Measurements from ENCODE around the gene PITHD1. TPM values are rescaled to one million over a fixed set of nuclear protein-coding genes. Genes with fewer than 3 reads are reported as not detected.
"Not testable (repeated sequence)": the region's sequence is repeated elsewhere in the genome, so short reads cannot be mapped to it uniquely, and the experiment has no call there.

The PITHD1 gene
- total RNA-seq, 4 donors from 2014 or later: 64.2 to 105 (median 68.0) TPM

DNA sequence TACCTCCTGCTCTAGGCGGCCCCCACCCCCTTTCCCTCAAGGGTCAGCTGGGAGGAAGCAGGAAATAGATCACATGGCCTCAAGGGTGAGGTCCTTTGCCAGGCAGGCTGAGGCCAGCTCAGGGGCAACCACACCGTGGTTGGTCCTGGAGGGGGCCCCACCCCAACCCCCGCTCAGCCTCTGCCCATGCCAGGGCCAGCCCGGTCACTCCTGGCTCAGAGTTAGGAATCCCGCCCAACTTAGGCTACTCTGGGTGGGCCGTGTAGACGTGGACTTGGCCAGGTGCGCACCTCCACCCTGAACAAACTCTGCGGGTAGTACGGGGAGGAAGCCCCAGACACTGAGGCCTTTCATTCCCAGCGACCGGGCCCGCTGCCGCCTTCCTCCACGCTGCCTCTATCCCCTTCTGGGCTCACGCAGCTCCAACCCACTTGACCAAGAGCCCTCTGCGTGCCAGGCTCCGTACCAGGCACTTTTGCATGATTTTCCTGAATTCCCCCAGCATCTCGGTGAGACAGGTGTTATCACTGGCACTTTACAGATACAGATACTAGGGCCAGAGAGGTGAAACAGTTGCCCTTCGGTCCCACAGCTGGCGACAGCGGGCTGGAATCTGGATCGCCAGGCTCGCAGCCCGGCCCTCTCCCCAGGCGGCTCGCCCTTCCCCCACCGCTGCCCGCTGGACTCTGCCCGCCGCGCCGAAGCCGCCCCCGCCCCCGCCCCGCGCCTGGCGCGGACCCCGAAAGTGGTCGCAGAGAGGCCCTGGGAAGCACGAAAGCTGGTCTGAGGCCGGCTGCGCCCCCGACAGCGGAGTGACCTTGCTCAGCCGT, 21.6 kb downstream of the PITHD1 start:
- Histone ChIP-seq H3K27ac (peak overlapping the region; percentile 64 to 97 (median 95)), H3K27me3 (no peaks in the 10 kb centered on the region), H3K9me3 (no peaks in the 10 kb centered on the region), H3K36me3 (peaks cover 0 to 57% (median 0%) of the 10 kb centered on the region in 3 donors), H3K4me3 (peak overlapping the region; percentile 55 to 98 (median 86)), H3K4me1 (peaks cover 0 to 31% (median 18%) of the 10 kb centered on the region in 4 donors)
- WGBS, 2 donors: 1 to 7% methylated on average over 16 to 26 of the region's 48 CpGs
- no peak for DNase-seq (ENCODE audit: low spot score in 2 of 2)
- TF ChIP-seq POLR2A (IDR thresholded peaks at IDR 0.05) (peak in 1 of 2 donors; percentile 18), EP300 (IDR thresholded peaks at IDR 0.05) (peak in 1 of 2 donors; percentile 58)
- TF ChIP-seq, protein P1, sequence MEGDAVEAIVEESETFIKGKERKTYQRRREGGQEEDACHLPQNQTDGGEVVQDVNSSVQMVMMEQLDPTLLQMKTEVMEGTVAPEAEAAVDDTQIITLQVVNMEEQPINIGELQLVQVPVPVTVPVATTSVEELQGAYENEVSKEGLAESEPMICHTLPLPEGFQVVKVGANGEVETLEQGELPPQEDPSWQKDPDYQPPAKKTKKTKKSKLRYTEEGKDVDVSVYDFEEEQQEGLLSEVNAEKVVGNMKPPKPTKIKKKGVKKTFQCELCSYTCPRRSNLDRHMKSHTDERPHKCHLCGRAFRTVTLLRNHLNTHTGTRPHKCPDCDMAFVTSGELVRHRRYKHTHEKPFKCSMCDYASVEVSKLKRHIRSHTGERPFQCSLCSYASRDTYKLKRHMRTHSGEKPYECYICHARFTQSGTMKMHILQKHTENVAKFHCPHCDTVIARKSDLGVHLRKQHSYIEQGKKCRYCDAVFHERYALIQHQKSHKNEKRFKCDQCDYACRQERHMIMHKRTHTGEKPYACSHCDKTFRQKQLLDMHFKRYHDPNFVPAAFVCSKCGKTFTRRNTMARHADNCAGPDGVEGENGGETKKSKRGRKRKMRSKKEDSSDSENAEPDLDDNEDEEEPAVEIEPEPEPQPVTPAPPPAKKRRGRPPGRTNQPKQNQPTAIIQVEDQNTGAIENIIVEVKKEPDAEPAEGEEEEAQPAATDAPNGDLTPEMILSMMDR (IDR thresholded peaks at IDR 0.05): no peak

GRCh38 chr1:23800400-23801337, 22.5 kb downstream of the PITHD1 start, which contains the start of gene GALE:
Gene GALE (minus strand): TSS chr1:23800754. CDS start chr1:23799007, 1,747 bp downstream.
- TF ChIP-seq POLR2A (IDR thresholded peaks at IDR 0.05) (peak; percentile 48 to 63), EP300 (IDR thresholded peaks at IDR 0.05) (peak; percentile 89 to 96)
- TF ChIP-seq, protein P1 (IDR thresholded peaks at IDR 0.05): peak in 1 of 5 experiments; percentile 69
- Histone ChIP-seq H3K9me3 (no peaks in the 10 kb centered on the region), H3K4me3 (peak within 1 kb of the TSS; percentile 55 to 98 (median 86)), H3K4me1 (peaks cover 0 to 29% (median 18%) of the 10 kb centered on the region in 4 donors), H3K27ac (peak within 1 kb of the TSS; percentile 64 to 97 (median 95)), H3K27me3 (no peaks in the 10 kb centered on the region), H3K36me3 (peaks cover 0 to 51% (median 0%) of the 10 kb centered on the region in 3 donors)
- DNase-seq (ENCODE audit: low spot score in 2 of 2): peak; percentile 96
- WGBS, 2 donors: 0 to 2% methylated on average over 13 to 49 of the region's 82 CpGs

DNA sequence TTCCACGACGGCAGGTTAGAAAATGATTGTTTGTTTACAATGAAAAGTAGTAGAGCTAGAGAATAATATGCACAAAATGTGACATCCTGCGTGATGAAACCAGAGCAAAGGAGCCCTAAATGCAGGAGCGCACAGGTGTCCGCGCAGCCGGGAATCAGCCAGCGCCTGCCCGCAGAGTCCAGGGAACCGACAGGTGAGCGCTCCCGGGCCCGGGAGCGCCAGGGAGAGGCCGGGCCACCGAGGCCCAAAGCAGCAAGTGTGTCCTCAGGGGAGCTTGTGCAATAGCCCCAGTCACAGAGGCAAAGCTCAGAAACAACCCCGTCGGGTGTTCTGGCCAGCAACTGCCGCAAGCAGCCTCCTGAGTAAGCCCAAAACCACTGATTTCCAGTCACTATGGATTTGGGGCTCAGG, 23.1 kb downstream of the PITHD1 start:
- TF ChIP-seq, protein P1 (IDR thresholded peaks at IDR 0.05): no peak
- peaks cover 0 to 47% (median 0%) of the 10 kb centered on the region in 3 donors for H3K36me3 ChIP-seq
- H3K27me3 ChIP-seq: no peaks in the 10 kb centered on the region
- H3K27ac ChIP-seq: peak overlapping the region; percentile 64 to 97 (median 95)
- peaks cover 0 to 26% (median 18%) of the 10 kb centered on the region in 4 donors for H3K4me1 ChIP-seq
- peak overlapping the region; percentile 55 to 98 (median 86) for H3K4me3 ChIP-seq
- 24 to 25% methylated on average over 19 of the region's 19 CpGs for WGBS, 2 donors
- no peak for DNase-seq (ENCODE audit: low spot score in 2 of 2)
- H3K9me3 ChIP-seq: no peaks in the 10 kb centered on the region

- Histone ChIP-seq H3K4me3 (no peak overlapping the region), H3K27me3 (no peaks in the 10 kb centered on the region), H3K4me1 (peaks cover 0 to 26% (median 18%) of the 10 kb centered on the region in 4 donors), H3K27ac (peak overlapping the region in 2 of 4 donors; percentile 94 to 97), H3K9me3 (no peaks in the 10 kb centered on the region), H3K36me3 (peaks cover 0 to 47% (median 0%) of the 10 kb centered on the region in 3 donors)
- no peak for DNase-seq (ENCODE audit: low spot score in 2 of 2)
- WGBS, 2 donors: 51 to 52% methylated on average over 7 to 10 of the region's 10 CpGs
- no peak for TF ChIP-seq EP300 (IDR thresholded peaks at IDR 0.05)
- TF ChIP-seq, protein P1 (IDR thresholded peaks at IDR 0.05): no peak
- no peak for TF ChIP-seq POLR2A (IDR thresholded peaks at IDR 0.05)
Observed at GRCh38 chr1:23801876-23802275, 23.7 kb downstream of the PITHD1 start.

GRCh38 chr1:23802809-23803342, 24.7 kb downstream of the PITHD1 start:
- Histone ChIP-seq H3K36me3 (peaks cover 0 to 47% (median 0%) of the 10 kb centered on the region in 3 donors), H3K4me1 (peaks cover 0 to 26% (median 18%) of the 10 kb centered on the region in 4 donors)
- H3K27me3 ChIP-seq; DNase-seq (ENCODE audit: low spot score in 2 of 2); H3K27ac ChIP-seq; H3K4me3 ChIP-seq; H3K9me3 ChIP-seq: not testable (repeated sequence)
- 88 to 92% methylated on average over 7 of the region's 7 CpGs for WGBS, 2 donors

Measured in tibial nerve (tissue), 4 donors.